HG02759 (cell line): ENCODE data around the gene CDC14A.

Source experiments
- ATAC-seq: cut with Tn5 transposase; IDR thresholded peaks from one replicate; pipeline ENCODE4 v1.9.1; 2021; ENCODE audit warnings: mild to moderate bottlenecking, moderate library complexity; ENCODE audit not compliant: unreplicated experiment

CDC14A gene

DNA sequence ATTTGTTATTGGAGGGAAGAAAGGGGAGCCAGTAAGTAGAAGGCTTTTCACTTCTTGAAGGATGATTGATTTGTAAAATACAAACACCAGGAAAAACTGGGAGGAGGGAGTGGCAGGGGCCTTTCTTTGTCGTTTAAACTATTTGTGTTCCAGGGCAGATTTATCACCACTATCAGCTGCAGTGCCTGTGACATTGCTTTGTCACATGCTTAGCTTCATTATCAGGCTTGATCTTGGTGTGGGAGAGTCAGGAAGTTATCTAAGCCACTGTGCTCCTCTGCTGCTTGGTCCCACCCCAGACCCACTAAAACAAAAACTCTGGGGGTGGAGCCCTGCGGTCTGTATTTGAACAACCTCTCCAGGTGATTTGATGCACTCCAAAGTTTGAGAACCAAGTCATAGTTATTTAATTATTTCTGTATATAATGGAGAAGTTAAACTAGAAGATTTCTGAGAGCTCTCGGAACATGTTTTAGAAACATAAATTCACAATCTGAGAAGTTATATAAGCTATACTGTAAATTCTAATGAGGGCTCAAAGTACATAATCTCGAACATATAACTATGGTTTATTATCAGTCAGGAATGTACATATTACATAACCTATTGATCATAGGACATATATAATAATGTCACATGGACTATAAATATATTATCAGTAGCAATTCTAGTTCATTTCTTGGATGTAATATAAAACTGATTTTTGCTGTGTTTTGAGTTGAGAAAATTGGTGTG is 87.9 kb downstream of the CDC14A start:
- ATAC-seq: peak; percentile 58

- ATAC-seq: no peak
Observed at GRCh38 chr1:100441146-100441545, 88.8 kb downstream of the CDC14A start.

- ATAC-seq: no peak
Observed at GRCh38 chr1:100441651-100442050, 89.3 kb downstream of the CDC14A start.

DNA sequence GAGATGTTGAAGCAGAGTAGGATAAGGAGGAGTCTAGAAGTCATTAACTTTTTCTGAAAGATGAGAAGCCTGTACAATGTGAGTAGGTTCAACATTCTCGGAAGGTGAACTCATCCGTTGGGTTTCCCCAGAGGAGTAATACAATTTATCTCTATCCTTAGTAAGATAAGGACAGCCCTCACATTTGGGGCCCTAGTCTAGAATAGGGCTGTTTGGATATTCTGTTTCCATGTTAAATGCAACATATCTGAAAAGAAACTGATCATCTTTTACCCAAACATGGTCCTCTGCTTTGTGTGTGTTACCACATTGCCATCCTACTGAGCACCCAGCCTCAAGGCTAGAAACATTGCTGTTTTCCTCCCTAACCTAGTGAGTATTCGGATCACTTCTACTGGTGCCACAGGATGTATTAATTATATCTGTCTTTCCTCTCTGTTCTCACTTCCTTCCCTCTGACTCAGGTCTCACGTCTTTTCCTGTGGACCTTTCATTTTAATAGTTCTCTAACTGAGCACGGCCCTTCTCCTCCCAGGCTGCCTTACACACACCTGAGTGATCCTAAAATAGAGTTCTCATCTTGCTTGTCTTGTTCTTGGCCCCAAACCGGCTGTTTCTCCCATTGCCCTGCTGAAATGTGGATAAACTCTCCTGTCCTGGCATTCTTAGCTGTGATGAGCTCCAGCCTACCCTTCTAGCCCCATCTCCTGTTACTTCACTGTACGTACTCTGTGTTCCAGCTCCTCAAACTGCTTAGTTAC is 91.7 kb downstream of the CDC14A start:
- peak; percentile 64 for ATAC-seq

- no peak for ATAC-seq
Observed at GRCh38 chr1:100445565-100445964, 93.3 kb downstream of the CDC14A start.

DNA sequence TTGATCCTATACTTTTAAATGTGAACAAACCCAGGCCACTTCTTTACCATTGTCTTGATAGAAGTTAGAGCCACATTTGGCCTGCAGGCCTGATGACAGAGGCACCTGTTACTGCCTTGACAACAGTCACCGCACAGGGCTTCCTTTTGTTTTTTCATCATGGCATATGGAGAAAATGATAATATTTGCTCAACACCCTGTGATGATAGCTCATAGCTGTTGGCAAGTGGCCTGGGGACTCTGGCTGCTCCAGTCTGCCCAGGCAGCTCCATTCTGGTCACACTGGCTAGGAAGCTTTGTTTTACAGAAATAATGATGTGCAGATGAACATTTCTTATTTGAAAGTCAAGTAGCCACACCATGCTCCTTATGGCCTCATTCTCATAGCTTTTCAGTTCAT is 96.1 kb downstream of the CDC14A start:
- ATAC-seq: no peak

DNA sequence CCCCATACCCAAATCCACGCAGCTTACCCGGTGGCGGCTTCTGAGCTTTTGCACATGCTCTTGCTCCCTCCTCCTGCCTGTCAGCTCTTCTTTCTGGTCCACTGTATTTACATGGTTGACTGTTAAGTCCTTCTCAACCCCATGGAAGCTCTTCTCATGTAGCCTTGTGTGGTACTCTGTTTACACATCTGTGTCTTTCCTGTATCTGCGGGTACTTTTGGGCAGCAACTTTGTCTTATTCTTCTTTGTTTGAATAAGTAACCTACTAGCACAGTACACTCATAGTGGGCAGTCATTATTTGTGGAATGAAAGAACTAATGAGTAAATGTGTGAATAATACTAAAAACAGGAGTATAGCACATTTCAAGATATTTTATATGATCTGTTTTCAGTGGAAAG is 97.2 kb downstream of the CDC14A start:
- ATAC-seq: peak; percentile 82

DNA sequence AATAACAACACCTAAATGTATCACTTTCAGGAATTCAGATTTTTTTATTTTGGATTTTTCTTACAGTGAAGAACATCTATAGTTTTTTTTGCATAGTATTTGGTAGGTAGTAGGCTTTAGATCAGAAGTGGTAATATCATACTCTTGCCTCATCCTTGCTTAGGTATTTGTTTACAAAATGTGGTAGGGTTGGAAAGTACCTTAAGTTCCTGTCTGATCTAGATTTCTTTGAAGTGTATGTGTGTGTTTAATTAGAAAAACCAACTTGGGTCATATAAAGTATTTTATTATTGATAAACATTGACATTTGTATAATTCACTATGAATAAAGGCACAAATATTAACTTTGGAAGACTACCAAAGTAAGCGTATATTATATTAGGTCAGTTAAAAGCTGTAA is 100.3 kb downstream of the CDC14A start:
- ATAC-seq: no peak

- no peak for ATAC-seq
Observed at GRCh38 chr1:100455478-100456072, 103.3 kb downstream of the CDC14A start.

DNA sequence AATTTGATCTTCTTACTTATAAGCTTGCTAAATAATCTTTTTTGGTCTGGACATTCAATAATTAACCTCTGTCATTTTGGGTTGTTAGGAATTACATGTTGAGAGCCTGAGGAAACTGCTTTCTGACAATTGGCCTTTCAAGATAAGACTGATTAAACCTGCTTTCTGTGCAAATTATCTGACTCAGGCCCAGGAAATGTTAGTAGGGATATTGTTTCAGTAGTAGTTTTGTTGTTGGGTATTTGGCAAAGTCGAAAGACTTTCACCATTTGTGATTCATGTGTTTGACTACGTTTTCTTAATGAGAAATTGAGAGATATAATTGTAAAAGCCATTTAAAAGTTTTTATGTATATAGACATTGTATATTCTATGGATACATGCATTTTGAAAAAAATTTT is 104.6 kb downstream of the CDC14A start:
- no peak for ATAC-seq

GRCh38 chr1:100457683-100458082 is 105.4 kb downstream of the CDC14A start:
- ATAC-seq: no peak

GRCh38 chr1:100458661-100459357 is 106.5 kb downstream of the CDC14A start:
- ATAC-seq: no peak

GRCh38 chr1:100459358-100460114 is 107.2 kb downstream of the CDC14A start:
- peak; percentile 85 for ATAC-seq

DNA sequence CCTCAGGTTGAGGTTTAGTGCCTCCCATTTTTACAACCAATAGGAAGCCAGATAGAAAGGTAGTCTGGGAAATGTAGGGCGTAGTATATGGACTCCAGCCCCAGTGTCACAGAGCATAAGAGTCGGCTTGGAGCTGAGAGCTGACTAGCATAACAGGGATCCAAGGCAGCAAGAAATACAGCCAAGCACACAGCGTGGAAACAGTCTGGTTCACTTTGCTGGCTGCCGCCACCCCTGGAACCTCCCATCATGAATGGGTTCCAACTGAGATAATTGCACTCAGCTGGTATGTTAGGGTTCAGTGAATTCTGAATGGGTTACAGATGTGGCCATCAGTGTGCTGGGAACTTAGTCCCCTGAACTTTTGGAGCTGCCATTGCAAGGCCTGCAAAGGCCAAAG is 108.9 kb downstream of the CDC14A start:
- ATAC-seq: no peak

GRCh38 chr1:100462326-100463025 is 110.2 kb downstream of the CDC14A start:
- no peak for ATAC-seq

DNA sequence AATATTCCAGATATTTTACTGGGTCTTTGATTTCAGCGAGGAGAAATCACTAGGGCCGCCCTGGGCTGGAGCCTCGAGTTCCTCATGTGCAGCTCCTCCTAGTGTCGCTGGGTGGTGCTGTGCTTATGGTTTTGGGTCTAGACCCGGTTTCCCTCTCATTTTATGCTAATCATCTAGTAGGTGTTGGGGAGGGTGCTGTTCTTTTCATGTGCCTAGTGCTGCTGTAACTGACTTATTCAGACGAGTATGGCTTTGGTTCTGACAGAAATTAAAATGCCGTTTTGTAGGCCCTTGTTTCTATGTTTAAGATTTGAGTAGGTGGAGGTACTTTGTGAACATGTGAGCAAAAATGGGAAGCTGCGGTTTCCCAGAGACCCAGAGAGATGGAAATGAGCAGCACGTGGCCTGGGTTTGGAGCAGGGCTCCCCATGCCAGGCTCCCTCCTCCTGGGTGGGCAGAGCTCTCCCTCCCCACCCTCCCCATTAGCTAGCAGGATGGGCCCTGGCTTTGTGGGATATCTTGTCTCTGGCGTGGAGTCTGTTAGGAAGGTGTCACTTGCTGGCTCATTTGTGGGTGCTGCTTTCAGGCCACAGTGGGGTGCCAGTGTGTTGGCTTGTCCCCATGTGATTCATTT is 111.6 kb downstream of the CDC14A start:
- peak; percentile 89 for ATAC-seq

- no peak for ATAC-seq
Observed at GRCh38 chr1:100469578-100469977, 117.3 kb downstream of the CDC14A start.

DNA sequence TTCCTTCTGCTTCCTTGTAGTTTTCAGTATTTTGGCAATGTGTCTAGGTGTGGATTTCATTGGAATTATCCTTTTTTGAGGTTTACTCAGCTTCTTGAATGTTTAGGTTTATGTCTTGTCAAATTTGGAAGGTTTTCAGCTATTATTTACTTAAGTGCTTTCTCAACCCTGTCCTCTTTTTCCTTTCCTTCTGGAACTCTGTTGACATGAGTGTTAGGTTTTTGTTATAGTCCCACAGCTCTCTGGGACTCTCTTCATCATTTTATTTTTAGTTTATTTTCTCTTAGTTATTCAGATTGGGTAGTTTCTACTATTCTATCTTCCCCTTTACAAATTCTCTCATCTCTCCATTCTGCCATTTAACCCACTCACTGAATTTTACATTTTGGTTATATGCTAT is 122.5 kb downstream of the CDC14A start:
- ATAC-seq: no peak

- ATAC-seq: no peak
Observed at GRCh38 chr1:100476735-100477290, 124.5 kb downstream of the CDC14A start.
